Measurements from ENCODE around the gene CHRNA4. TPM values are rescaled to one million over a fixed set of nuclear protein-coding genes. Genes with fewer than 3 reads are reported as not detected.

The CHRNA4 gene
- total and polyA plus RNA-seq, 11 donors, result 0.06 to 1.5 (median 0.37) TPM; not detected in 5

- Histone ChIP-seq H3K9me3 (no peaks in the 10 kb centered on the region), H3K36me3 (no peaks in the 10 kb centered on the region), H3K27me3 (peaks cover 14 to 67% (median 31%) of the 10 kb centered on the region in 9 donors), H3K4me1 (peaks cover 0 to 26% (median 0%) of the 10 kb centered on the region in 12 donors), H3K4me3 (no peak overlapping the region), H3K27ac (no peak overlapping the region)
- no peak for ATAC-seq
- peak in 1 of 5 donors; percentile 21 for DNase-seq
- no peak for TF ChIP-seq CTCF (IDR thresholded peaks at IDR 0.05)
- TF ChIP-seq POLR2A (IDR thresholded peaks at IDR 0.05), result no peak
- intact Hi-C loops (cut with DNase I), result no loop called here
- WGBS, 4 donors, result 77 to 84% (median 80%) methylated on average over 15 to 19 of the region's 19 CpGs
Observed at GRCh38 chr20:63363981-63364561, 2.9 kb upstream of the CHRNA4 start.

- WGBS, 4 donors, result 50 to 55% (median 53%) methylated on average over 18 to 23 of the region's 23 CpGs
- DNase-seq, result peak in 2 of 5 donors; percentile 17 to 49
- TF ChIP-seq CTCF (IDR thresholded peaks at IDR 0.05) (no peak), POLR2A (IDR thresholded peaks at IDR 0.05) (no peak)
- H3K27ac ChIP-seq, result no peak overlapping the region
- no peaks in the 10 kb centered on the region for H3K36me3 ChIP-seq
- intact Hi-C loops (cut with DNase I), result no loop called here
- no peak for ATAC-seq
- H3K27me3 ChIP-seq, result peaks cover 14 to 75% (median 31%) of the 10 kb centered on the region in 9 donors
- H3K4me1 ChIP-seq, result peaks cover 0 to 31% (median under 1%) of the 10 kb centered on the region in 12 donors
- no peaks in the 10 kb centered on the region for H3K9me3 ChIP-seq
- H3K4me3 ChIP-seq, result no peak overlapping the region
Observed at GRCh38 chr20:63363013-63363957, 2.1 kb upstream of the CHRNA4 start.

DNA sequence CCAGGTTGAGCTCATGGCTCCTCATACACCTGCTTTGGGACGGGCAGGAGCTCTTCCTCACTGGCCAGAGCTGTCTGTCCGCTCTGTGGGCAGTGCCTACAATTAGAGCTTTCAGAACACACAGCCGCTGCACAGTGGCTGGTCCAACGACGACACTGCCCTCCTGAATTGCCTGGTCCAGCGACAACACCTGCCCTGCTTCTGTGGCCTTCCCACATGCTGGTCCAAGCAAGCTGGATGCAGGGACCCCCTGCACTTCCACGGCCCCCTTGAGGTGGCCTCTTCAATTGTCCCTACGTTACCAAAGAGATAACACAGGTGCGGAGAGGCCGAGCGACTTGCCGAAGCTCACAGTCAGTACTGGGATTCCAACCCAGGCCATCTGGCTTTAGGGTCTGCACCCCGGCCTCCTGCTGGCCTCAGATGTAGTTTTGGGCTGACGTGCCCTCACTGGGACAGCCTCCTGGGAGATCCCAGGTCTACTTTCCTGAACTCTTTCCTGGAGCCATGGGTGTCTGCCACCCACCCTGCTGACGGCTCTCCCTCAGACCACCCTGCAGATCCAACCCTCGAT, 1.4 kb upstream of the CHRNA4 start:
- no peaks in the 10 kb centered on the region for H3K9me3 ChIP-seq
- H3K27me3 ChIP-seq, result peaks cover 14 to 76% (median 31%) of the 10 kb centered on the region in 9 donors
- no peak overlapping the region for H3K4me3 ChIP-seq
- TF ChIP-seq POLR2A (IDR thresholded peaks at IDR 0.05) (no peak), CTCF (IDR thresholded peaks at IDR 0.05) (no peak)
- ATAC-seq (no peak), DNase-seq (peak in 2 of 5 donors; percentile 9 to 33)
- H3K27ac ChIP-seq, result no peak overlapping the region
- H3K36me3 ChIP-seq, result no peaks in the 10 kb centered on the region
- WGBS, 4 donors, result 70 to 85% (median 78%) methylated on average over 16 of the region's 16 CpGs
- intact Hi-C loops (cut with DNase I), result no loop called here
- H3K4me1 ChIP-seq, result peaks cover 0 to 38% (median 3%) of the 10 kb centered on the region in 12 donors
